CD4-positive, alpha-beta T cell treated with Interleukin-4 for 4 hours (primary cell): ENCODE measurements around the gene EXD2.
A peak's percentile ranks its signal among the peaks of the same experiment; 100 is the strongest.
"Not testable (repeated sequence)": the region's sequence is repeated elsewhere in the genome, so short reads cannot be mapped to it uniquely, and the experiment has no call there.

Source experiments
- DNase-seq: peaks from one replicate; pipeline ENCODE4 v3.0.0-alpha.2; 2020

The EXD2 gene

GRCh38 chr14:69204753-69205152 is 13.5 kb downstream of the EXD2 start:
- no peak for DNase-seq

- no peak for DNase-seq
These were observed 16.2 kb downstream of the EXD2 start for GRCh38 chr14:69207435-69208041.

GRCh38 chr14:69208666-69209065 is 17.4 kb downstream of the EXD2 start:
- no peak for DNase-seq

GRCh38 chr14:69214393-69214792 is 23.1 kb downstream of the EXD2 start:
- DNase-seq = no peak

GRCh38 chr14:69217663-69218062 is 26.4 kb downstream of the EXD2 start:
- not testable (repeated sequence) for DNase-seq

- no peak for DNase-seq
These were observed 33.6 kb downstream of the EXD2 start for GRCh38 chr14:69224946-69225345.

- DNase-seq = no peak
These were observed 34.9 kb downstream of the EXD2 start for GRCh38 chr14:69226178-69226577.

GRCh38 chr14:69226736-69227135 is 35.4 kb downstream of the EXD2 start:
- DNase-seq = no peak

- no peak for DNase-seq
These were observed 40.2 kb downstream of the EXD2 start for GRCh38 chr14:69231486-69231885.

- no peak for DNase-seq
These were observed 41.1 kb downstream of the EXD2 start for GRCh38 chr14:69232388-69232787.

- no peak for DNase-seq
These were observed 42.8 kb downstream of the EXD2 start for GRCh38 chr14:69234106-69234505.

- DNase-seq = no peak
These were observed 44.4 kb downstream of the EXD2 start for GRCh38 chr14:69235708-69236107.

- no peak for DNase-seq
These were observed 45.8 kb downstream of the EXD2 start for GRCh38 chr14:69237142-69237541.

- DNase-seq = no peak
These were observed 46.3 kb downstream of the EXD2 start for GRCh38 chr14:69237584-69237983.

GRCh38 chr14:69238883-69239282 is 47.6 kb downstream of the EXD2 start:
- no peak for DNase-seq

- no peak for DNase-seq
These were observed 49.4 kb downstream of the EXD2 start for GRCh38 chr14:69240527-69241173.

- DNase-seq = no peak
These were observed 50.3 kb downstream of the EXD2 start for GRCh38 chr14:69241577-69241976.

- peak; percentile 55 for DNase-seq
These were observed 51.3 kb downstream of the EXD2 start for GRCh38 chr14:69242311-69243224.

GRCh38 chr14:69244946-69245345 is 53.6 kb downstream of the EXD2 start:
- no peak for DNase-seq

GRCh38 chr14:69246331-69246730 is 55.0 kb downstream of the EXD2 start:
- no peak for DNase-seq

GRCh38 chr14:69247676-69248440 is 56.6 kb downstream of the EXD2 start:
- DNase-seq = no peak

- no peak for DNase-seq
These were observed 58.3 kb downstream of the EXD2 start for GRCh38 chr14:69249603-69250002.

- no peak for DNase-seq
These were observed 61.6 kb downstream of the EXD2 start for GRCh38 chr14:69252851-69253250.
